IPS DF 4.7 (cell line): ENCODE data around the gene SCUBE3.

Experiments
- DNase-seq: peaks from one replicate; pipeline ENCODE4 v3.0.0-alpha.2; 2013; ENCODE audit warnings: low spot score; ENCODE audit errors: extremely low read depth

The SCUBE3 gene

DNA sequence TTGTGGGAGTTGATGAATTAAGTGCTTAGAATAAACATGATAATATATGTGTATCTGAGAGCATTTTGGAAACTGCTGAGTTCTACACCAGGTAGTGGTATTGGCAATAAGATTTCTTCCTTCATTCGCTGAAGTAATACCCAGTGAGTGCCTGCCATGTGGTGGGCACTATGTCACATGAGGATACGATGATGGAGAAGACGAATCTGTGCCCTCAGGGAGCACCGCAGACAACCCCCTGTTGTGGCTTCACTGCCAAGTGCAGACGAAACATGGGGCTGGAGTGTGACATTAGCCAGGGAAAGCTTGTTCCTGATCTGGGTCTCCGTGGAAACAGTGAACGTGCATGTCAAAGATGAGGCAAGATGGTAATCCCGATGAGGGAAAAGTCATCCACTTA lies 53.7 kb downstream of the SCUBE3 start:
- DNase-seq: no peak

DNA sequence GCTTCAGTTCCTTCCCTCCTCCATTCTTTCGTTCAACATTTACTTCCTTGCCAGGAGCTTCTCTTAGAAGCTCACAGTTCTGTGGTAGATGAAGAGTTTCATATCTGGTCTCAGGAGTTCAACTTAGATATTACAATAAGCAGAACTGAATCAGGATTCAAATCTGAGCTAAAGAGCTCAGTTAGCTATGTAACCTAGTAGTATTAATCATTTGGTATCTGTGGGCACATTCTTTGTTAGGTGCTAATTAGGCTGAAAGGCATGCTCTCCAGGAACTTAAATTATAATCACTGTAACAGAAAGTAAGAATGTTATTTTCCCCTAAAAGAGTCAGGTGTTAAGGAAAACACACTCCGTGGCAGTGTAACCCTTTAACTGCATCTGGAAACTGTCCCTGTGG lies 54.1 kb downstream of the SCUBE3 start:
- DNase-seq: no peak

DNA sequence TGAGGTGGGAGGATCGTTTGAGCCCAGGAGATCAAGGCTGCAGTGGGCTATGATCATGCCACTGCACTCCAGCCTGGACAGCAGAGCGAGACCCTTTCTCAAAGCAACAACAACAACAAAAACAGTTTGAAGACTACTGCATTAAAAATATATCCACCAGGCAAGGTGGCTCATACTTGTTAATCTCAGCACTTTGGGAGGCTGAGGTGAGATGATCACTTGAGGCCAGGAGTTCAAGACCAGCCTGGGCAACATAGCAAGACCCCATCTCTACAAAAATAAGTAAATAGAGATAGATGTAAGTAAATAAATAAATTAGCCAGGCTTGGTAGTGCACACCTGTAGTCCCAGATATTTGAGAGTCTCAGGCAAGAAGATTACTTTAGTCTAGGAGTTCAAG lies 58.2 kb downstream of the SCUBE3 start:
- no peak for DNase-seq

DNA sequence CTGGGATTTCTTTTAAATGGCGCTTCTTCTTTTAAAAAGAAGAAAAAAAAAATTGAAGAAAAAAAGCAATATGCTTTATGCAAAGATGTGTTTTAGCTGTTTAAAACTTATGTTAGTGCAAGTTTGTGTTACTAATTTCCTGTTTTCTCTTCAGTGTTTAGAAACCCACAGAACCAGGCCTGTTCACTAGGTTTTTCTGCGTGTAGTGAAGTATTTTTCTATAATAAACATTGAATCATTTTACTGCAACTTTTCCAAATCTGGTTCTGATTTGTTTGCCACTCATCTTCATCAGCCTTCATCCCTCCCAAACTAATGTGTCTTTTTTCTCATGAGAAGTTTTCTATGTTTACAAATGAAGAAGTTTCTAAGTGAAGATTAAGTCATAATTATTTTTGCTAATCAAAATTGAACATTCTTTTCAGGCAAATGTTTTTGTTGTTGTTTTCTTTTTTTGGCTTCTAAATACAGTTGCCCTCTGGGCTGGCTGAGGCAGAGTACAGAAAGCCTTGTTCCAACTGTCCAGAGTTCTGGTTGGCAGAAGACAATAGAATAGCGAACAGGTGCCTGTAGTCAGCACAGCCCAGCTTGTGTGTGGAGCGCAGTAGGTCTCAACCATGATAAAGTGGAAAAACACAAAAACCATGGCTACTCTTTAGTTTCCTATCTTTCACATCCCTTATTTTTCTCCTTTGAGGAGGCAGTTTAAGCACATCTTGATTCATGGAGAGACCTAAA lies 60.2 kb downstream of the SCUBE3 start:
- no peak for DNase-seq

DNA sequence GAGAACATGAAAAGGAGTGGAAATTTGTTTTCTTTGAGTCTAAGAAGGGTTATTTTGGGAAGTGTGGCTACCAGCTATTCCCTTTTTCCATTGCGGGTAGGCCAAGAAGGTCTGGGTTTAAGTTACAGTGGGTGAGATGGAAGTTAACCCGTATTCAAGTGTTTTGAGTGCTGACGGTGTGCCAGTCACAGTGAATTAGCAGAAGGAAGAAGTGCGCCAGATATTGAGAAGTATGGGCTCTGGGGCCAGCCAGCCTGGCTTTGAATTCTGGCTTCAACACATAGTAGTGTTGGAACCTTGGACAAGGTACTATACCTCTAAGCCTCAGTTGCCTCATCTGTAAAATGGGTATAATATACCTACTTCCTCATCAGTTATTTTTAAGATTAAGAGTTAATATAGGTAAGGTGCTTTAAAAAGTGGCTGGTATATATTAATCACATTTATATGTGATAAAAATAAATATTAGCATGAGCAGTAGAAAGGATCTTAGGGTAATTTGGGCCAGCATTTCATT lies 62.0 kb downstream of the SCUBE3 start:
- DNase-seq: no peak

DNA sequence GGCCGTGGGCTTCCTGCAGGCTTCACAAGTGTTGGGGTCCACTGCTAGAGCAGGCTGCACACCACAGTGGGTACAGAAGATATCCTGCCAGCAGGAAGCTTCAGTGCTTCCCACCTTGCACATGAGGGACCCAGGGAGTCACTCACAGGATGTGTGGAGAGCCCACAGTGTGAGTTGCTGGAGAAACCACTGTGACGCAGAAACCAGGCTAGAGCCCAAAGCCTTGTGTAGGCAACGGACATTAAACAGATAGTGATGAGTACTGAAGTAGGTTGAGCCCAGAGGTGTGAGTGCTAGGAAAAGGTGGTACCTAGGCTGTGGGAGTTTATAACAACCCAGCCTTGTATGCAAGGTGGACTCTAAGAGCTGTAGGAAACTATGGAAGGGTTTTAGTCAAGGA lies 65.0 kb downstream of the SCUBE3 start:
- DNase-seq: no peak

DNA sequence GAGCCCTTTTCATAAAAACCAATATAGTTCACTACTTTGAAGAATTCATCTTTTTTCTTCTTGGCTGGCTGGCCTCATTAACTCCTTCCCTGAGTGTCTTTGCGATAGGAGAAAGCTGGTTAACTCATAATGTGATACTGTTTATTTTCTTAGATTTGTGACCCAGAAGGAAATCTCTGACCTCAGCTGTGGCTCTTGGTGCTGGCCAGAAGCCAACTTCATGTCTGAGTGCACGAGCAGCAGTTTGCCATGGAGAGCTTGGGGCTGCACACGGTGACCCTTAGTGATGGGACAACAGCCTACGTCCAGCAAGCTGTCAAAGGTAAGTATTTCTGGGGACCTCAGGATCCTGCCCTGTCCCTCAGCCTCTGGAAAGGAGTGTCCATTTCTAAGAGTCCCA lies 67.1 kb downstream of the SCUBE3 start:
- no peak for DNase-seq

DNA sequence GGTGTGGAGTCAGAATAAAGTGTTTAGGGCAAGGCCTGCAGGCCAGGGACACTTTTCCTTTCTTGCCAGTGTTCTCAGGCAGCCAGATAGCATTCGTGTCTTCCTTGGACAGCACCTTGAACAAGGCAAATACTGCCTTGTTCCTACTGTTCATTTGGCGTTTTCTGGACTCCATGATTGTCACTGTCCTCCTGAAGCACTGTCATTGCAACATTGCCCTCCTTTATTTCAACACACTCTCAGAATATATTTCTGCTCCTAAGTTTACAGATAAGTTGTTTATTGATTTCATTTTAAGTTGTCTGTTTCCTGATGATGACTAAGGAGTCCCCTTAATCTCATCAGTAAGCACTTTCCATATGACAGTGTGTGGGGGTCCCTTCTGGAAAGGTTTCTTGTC lies 68.7 kb downstream of the SCUBE3 start:
- DNase-seq: no peak

DNA sequence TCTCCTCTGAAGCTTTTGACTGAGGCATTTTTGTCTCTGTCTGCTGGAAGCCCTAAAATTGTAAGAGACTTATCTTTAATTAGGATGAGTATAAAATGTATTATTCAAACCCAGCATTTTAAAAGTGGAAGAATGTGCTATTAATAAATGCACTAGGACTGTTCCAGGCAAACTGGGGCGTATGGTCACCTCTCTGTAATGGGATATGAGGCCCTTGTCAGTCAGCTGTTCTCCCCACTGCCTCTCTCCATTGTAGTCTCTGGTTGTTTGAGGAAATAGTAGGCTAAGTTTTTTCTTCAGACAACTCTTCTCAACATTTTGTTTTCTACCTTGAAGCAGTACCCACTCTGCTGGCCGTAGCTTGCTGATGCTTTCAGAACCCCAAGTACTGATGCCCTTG lies 69.6 kb downstream of the SCUBE3 start:
- DNase-seq: no peak

DNA sequence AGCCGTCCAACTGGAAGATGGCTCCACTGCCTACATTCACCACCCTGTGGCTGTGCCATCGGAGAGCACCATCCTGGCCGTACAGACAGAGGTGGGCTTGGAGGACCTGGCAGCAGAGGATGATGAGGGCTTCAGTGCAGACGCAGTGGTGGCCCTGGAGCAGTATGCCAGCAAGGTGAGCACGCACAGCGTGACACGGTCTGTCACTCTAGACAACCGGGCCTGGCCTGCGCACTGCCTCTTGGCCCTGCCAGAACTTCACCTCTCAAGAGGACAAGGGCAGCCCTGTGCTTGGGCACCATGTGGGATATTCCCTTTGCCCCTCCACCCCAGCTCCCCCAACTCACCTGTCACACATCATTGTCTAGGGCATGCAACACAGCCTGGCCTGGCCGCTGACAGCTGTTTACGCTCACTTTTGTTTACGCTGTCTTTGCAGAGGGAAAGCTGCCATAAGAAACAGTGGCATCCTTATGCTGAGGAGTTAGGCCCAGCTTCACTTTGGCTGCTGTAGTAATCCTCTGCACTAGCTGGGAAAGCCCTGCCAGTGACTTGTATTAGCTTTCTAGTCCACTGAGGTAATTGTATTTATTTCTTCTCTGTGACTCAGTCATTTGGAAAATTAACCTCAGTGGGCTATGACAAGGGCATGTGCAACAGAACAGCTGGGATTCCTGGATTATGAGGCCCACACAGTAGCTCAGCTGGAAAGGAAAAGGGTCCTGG lies 74.1 kb downstream of the SCUBE3 start:
- DNase-seq: no peak

DNA sequence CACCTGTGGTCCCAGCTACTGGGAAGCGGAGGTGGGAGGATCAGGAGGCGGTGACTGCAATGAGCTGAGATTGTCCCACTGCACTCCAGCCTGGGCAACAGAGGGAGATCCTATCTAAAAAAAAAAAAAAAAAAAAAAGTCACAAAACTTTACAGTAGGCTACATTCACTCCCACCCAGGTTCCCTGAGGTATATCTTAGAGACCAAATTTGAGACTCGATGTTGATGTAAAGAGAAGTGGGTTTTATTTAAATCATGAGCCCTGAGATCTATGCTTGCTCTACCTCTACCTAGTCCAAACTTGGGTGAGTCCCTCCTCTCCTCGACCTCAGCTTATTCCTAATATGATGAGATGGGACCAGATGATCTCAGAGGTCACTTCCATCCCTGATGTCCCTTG lies 75.1 kb downstream of the SCUBE3 start:
- DNase-seq: no peak

DNA sequence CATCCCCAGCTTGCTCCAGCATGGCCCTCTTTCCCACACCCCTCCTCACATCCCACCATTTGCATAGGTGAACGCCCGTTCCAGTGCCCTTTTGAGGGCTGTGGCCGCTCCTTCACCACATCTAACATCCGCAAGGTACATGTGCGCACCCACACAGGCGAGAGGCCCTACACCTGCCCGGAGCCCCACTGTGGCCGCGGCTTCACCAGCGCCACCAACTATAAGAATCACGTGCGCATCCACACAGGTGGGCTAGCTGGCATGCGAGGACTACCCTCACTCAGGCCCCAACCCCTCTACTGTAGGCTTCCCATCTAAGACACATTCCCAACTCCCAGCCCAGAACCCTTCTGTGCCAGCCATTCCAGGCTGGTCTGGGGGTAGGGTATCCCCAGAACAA lies 77.7 kb downstream of the SCUBE3 start:
- no peak for DNase-seq

DNA sequence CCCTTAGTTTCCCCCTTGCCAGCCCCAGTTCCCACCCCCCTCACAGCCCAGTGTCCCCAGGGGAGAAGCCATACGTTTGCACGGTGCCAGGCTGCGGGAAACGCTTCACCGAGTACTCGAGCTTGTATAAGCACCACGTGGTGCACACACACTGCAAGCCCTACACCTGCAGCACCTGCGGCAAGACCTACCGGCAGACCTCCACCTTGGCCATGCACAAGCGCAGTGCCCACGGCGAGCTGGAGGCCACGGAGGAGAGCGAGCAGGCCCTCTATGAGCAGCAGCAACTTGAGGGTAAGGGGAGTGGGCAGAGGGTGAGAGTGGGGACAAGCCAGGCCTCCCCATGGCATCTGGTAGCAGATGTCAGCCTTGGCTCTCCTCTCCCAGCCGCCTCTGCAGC lies 78.7 kb downstream of the SCUBE3 start:
- DNase-seq: no peak

DNA sequence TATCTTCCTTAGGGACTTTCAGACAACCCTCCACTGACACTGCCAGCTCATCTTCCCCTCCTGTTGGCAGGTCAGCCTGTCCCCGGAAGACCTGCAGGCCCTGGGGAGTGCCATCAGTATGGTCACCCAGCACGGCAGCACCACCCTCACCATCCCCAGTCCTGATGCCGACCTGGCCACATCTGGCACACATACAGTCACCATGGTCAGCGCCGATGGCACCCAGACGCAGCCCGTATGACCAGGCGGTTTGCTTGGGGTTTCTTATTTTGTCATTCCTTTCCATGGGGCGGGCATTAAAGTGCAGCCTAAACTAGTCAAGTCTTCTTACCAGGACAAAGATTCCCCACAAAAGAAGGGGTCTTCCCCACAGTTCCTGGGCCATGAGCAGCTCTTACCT lies 79.9 kb downstream of the SCUBE3 start:
- DNase-seq: no peak

DNA sequence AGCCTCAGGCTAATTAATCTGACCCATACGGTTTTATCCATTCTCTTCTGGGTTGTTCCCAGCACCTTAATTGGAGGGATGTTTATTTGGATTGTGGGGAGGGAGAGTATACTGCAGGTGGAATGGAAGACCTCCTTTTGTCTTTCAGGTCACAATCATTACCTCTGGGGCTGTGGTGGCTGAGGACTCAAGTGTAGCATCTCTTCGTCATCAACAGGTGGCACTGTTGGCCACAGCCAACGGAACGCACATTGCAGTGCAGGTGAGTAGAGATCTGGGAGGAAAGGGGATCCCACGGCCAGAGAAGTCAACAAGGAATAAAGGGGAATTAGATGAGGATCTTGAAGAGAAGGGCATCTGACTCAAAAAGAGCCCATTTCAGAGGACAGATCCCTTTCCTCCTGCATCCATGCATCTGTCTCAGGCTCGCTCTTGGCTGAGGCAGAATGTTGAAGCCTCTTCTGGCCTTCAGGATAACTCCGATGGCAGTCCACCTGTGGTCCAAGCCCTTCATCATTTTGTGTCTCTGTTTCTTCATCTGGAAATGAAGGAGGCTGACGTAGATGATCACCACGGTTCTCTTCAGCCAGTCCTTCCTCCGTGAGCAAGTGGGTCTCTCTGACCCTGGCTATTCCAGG lies 80.7 kb downstream of the SCUBE3 start:
- DNase-seq: peak; percentile 82

DNA sequence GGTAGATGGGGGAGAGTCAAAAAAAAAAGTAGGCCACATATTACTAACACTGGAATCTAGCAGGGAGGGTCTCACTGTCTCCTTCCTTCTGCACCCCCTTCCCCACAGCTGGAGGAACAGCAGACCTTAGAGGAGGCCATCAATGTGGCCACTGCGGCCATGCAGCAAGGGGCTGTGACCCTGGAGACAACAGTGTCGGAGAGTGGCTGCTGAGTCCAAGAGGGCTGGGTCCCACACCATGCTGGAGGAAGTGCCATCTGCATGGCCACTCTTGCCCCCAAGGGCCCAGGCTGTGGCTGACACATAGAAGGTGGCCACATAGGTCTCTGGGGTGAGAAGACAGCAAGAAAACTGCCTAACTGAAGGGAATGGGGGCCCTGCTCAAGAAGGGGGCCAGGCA lies 81.3 kb downstream of the SCUBE3 start:
- no peak for DNase-seq

DNA sequence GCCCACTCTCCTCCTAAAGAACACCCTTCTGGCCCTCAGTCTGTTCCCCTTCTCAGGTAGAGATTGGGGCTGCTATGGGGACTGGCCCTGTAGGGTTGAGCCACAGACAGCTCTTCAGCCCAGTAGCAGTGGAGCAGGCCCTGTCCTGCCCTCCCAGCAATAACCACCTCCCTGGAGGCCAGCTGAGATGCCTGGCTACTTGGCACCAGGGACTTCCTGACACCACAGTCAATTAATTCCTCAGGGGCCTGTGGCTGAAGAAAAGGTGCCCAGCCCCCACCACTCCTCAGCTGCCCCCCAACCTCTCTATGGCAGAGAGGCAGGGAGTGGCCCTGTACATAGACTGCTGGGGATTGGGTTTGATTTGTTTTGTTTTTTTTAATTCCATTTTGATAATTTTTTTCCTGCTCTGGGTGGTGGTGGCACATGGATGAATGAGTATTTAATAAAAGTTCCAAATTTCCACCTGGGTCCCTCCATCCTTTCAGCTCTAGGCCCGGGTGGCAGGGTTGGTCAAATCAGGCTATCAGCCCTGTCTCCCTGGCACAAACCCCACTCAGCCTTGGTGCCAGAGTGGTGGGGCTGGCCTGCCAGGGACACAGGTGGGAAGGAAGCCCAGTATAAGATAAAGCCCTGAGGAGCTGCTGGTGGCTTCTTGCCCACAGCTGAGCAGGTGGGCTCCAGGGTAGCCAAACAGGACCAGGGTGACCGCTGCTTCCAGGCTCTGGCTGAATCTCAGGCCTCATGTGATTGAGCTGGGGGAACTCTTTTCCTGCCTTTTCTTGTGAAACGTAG lies 82.0 kb downstream of the SCUBE3 start:
- DNase-seq: no peak

DNA sequence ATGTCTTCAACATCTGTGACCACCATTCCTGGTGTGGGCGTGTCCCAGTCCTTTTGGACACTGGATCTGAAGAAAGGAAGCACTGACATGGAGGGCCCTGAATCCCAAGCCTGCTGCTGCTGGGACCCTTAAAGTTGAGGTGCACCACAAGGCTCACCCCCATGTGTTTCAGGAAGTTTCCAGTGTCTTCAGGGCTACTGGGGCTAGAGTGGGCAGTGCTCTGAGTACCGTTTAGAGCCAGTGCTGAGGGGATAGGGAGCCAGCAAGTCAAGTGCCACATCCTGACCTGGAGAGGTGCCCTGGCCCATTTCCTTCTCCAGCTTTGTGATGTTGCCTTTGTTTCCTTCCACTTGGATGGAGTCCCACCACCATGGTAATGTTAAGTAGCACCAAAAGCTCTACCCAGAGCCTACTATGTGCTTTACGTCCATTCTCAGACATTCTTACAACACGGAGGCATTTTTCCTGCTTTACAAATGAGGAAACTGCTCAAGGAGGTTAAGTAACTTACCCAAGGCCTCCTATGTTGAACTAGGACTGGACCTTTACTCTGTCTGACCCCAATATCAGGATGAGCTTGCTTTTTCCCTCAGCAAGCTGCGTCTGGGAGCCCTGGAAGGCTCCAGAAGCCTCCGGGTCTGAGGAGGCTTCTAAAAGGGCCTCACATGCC lies 83.3 kb downstream of the SCUBE3 start:
- no peak for DNase-seq

DNA sequence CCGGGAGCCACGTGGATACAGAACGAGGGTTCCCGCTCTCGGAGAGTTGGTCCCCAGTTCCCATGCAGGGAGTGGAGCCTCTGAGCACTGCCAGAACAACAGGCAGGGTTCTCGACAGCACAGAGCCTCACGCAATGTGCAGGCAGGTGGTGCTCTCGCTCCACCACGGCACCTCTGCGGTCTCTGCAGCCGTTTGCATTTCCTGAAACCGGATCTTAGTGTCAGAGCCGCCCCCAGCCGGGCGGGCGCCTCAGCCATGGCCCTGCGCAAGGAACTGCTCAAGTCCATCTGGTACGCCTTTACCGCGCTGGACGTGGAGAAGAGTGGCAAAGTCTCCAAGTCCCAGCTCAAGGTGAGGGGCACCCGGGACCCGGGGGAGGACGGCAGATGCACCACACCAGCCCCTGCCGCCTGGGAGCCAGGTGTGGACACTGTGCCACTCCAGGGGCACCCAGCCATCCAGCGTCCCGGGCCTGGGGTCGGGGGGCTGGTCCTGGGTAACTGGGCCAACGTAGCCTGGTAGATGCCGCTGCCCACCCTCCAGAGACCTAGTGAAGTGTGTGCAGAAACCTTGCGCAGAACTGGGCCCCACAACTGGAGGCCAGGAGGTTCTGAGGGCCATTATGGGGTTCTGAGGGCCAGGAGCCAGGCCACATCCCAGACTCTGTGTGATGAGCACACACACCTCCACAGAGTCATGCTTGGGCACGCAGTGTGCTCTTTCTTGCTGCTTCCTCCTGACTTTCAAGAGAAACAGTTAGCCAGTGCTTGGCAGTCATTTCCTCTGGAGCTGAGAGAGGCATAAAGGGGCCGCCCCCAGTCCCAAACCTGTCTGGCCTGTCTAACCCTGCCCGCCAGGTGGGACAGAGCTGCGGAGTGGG lies 84.1 kb downstream of the SCUBE3 start, which contains the start of gene DEF6:
Gene DEF6, plus strand, starts transcription at position 218 of the 881 bp plus-strand sequence. Its CDS starts 39 bp downstream, at position 257.
- DNase-seq: peak; percentile 66

DNA sequence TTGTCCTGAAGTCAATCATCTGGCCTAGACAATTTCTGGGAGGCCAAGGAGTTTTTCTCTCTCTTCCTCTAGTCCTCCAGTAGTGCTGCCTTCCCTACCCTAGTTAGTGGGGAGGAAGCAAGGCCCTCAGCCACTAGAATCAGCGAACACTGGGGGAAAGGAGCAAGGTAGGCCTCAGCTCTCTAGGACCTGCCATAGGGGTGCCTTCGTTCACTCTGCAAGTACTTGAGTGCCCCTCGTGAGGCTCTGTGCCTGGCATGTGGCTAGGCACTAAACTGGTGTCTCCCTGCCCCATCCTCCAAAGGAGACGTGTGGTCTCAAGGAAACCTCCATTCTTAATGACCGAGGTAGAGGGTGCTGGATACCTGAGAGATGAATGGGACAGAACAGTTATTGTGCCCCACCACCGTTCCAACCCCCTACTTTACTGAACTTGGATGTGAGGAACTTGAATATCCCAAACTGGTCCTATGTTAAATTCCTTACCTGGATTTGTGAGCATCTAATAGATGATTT lies 84.9 kb downstream of the SCUBE3 start:
- no peak for DNase-seq
